ENCODE measurements around the gene RGMA. TPM values are rescaled to one million over a fixed set of nuclear protein-coding genes. Genes with fewer than 3 reads are reported as not detected.
A peak's percentile ranks its signal among the peaks of the same experiment; 100 is the strongest.
"Not testable (repeated sequence)": the region's sequence is repeated elsewhere in the genome, so short reads cannot be mapped to it uniquely, and the experiment has no call there.

Gene RGMA
- total RNA-seq, 1 experiment from 2014 or later, result not detected

DNA sequence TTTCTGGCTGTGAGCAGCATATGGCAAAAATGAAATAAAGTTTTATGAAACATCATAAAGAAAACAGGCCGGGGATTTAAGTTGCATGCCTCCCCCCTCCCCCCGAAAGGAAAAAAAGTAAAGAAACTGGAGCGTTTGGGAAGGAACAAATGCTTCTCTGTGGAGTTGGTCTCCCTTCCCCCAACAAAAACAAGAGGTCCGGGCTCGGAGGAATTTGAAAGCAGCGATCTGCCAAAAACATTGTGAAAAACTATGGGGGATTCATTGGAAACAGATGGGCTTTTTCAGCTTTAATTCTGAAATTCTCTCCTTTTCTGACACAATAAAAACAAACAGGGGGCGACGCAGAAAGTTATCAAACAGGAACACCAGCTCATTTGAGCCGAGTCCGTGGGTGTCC, 17.0 kb downstream of the RGMA start:
- in situ Hi-C loops (cut with HindIII; ENCODE audit: low pct_unique_long_range_greater_than_20kb, low sequenced_read_pairs), result no loop called here
- peak; percentile 41 for DNase-seq (ENCODE audit: low read depth, low spot score)

DNA sequence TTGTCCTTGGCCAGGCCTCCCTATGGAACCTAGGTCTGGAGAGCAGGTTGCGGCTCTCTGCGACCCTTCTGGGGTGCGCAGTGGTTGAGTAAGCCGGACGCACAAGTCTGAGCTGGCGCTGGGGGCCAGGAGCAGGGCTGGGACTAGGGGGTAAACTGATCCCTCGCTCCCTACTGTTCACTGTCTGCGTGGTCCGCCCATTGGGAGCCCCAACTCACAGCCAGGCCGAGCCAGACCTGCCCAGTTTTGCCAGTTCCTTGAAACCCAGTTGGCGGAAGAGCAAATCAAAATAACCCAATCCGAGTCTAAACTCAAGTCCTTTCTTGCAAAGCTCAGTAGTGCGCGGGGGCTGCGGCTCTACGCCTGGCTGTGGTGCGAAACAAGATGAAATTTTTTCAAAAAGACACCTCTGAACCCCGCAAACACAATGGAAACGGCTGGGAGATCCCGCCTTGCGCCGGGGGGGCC, 17.5 kb downstream of the RGMA start:
- no peak for DNase-seq (ENCODE audit: low read depth, low spot score)
- in situ Hi-C loops (cut with HindIII; ENCODE audit: low pct_unique_long_range_greater_than_20kb, low sequenced_read_pairs), result no loop called here

DNA sequence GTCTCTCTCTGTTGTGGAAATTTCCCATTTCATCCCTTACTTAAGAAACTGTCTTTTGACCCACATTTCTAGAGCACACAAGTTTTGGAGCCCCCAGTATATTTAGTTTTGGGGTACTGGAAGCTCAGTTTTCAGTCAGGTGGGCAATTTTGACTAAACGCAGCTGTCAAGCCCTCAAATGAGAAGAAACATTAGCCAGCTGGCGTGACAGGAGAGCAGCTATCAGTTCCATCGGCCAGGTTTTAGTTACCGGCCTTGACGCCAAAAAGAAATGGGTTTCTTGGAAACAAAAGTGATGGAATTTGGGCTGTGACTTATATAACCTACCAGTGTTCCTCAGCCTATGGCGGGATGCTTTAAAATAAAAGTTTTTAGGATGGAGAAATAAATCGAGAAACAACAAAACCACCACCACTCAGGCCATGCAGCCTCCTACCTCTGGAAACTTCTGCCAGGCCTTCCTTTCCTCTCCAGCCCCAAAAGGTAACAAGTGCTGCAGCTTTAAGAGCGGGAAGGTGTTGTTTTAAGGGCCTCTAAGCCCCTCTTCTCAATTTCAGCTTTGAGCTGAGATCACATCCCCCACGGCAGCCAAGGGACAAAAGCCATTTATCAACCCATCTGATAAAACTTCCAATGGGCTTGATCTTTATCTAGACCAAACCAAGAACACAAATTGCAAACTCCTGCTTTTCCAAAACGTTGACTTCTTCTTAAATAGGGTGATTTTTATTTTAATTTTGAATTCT, 18.3 kb downstream of the RGMA start:
- DNase-seq (ENCODE audit: low read depth, low spot score), result no peak
- in situ Hi-C loops (cut with HindIII; ENCODE audit: low pct_unique_long_range_greater_than_20kb, low sequenced_read_pairs), result no loop called here

DNA sequence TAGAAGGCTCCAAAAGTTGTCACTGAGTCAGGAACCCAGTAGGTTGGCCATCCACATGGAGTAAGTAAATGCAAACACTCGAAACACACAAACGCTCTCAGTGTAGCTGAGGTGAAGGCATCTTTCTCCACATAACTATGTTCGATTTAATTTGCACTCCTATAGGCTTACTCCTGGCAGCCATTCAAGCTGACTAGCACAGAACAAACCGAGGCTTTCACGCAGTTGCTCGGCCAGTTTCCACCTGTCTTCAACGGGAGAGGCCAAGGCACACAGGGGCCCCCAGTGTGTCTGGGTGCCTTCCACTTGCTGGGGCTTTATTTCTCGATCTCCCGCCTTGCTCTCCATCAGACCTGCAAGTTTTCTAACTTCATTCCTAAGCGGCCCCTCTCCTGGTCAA, 18.9 kb downstream of the RGMA start:
- no peak for DNase-seq (ENCODE audit: low read depth, low spot score)
- in situ Hi-C loops (cut with HindIII; ENCODE audit: low pct_unique_long_range_greater_than_20kb, low sequenced_read_pairs), result no loop called here

DNA sequence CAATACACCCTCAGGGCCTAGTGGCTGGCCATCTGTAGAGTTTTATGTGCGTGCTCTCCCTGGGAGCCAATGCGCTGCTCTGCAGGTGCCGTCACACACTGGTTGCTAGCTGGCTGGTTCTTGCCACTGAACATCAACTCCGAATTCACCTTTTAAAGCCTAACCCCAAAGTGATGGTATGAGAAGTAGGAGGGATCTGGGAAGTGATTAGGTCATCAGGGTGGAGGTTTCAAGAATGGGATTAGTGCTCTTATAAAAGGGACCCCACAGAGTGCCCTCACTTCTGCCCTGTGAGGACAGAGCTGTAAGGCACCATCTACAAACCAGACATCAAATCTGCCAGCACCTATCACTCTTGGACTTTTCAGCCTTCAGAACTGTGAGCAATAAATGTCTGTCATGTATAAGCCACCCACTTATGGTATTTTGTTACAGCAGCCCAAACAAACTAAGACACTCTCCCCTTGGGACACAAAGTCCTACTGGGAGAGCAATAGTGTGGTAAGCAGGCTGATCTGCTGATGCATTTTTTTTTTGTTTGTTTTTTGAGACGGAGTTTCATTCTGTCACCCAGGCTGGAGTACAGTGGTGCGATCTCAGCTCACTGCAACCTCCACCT, 20.3 kb downstream of the RGMA start:
- DNase-seq (ENCODE audit: low read depth, low spot score), result no peak
- in situ Hi-C loops (cut with HindIII; ENCODE audit: low pct_unique_long_range_greater_than_20kb, low sequenced_read_pairs), result no loop called here

DNA sequence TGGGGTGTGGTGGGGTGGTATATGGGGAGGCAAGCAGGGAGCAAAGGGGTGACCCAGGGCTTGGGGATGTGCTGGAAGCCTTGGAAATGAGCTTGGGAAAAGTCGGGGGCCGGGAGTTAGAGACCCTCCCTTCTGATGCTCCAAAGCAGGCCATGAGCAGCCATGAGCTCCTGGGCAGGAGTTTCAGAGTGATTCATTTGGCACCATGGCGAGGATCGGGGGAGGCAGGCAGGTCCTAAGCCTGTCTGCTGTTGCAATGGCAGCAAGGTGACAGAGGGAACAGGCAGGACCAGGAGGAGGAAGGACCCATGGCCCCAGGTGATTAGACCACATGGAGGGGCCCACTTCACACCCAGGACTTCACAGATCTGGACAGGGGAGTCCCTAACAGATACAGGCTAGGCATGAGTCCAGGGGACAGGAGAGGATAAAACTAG, 21.3 kb downstream of the RGMA start:
- in situ Hi-C loops (cut with HindIII; ENCODE audit: low pct_unique_long_range_greater_than_20kb, low sequenced_read_pairs), result no loop called here
- no peak for DNase-seq (ENCODE audit: low read depth, low spot score)

DNA sequence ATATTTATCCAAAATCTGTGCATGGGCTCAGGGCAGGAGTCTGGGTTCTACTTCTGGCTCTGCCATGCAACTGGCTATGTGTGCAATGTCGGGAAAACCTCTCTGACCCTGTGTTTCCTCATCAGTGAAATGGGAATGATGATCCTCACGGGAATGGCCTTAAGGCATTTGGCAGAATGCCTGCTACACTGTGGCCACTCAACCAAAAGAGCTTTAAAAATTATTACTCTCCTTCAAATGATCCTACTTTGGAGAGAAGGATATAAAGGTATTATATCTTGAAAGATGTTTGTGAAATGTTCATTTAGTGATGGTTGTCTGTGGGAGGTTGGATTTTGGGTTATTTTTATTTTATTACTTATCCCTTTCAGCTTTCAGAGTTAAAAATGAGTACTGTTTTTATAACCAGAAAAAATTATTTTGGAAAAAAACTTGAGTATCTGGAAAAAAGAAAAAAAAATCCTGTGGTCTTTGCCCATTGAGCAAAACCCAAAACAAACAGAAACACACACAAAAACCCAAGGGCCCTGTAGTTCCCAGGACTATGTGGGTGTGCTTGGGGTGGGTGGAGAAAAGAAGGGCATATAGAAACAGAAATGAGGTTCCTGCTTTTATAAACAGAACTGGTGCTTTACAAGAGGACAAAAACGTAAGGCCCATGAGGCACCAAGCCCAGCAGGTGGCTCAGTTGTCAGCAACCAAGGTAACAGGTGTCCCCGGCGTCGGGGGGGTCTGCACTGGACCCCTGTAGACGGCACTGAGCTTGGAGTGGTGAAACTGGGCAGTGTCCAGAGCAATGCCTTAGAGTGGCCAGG, 22.0 kb downstream of the RGMA start:
- DNase-seq (ENCODE audit: low read depth, low spot score), result peak; percentile 21
- in situ Hi-C loops (cut with HindIII; ENCODE audit: low pct_unique_long_range_greater_than_20kb, low sequenced_read_pairs), result no loop called here

DNA sequence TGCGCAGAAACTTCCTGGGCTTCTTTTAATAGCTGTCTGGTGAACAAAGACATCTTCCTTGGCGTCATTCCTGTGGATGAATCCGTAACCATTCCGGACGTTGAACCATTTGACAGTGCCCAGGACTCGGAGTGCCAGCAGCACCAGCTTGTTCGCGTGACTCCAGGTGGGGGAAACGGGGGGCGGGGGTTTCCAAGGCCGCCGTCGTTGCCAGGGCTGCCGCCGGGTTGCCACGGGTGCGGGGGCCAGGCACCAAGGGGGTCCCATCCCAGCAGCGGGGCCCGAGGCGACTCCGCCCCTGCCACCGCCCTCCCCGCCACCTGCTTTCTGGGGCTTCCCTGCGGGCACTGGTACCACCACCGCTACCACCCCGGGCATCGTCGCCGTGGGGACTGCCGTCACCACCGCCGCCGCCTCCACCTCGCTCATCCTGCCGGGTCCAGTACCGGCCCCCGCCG, 22.8 kb downstream of the RGMA start:
- in situ Hi-C loops (cut with HindIII; ENCODE audit: low pct_unique_long_range_greater_than_20kb, low sequenced_read_pairs), result no loop called here
- no peak for DNase-seq (ENCODE audit: low read depth, low spot score)

DNA sequence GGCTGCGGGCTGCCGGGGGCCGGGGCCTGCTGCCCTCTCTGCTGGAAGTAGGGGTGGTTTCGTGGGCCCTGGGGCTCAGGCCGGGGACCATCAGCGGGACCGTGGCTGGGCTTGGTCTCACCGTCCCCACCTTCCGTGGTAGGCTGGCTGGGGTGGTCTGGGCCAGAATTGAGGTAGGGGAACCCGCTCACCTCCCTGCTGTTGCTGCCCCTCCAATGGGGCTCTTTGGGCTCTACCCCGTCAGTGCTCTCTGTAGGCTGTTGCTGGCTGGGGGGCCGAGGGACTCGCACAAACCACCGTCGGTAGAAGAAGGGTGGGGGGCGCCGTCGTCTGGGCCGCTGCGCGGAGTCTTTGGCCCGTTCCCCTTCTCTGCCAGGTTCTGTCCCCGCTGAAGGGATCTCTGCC, 23.4 kb downstream of the RGMA start:
- DNase-seq (ENCODE audit: low read depth, low spot score), result no peak
- in situ Hi-C loops (cut with HindIII; ENCODE audit: low pct_unique_long_range_greater_than_20kb, low sequenced_read_pairs), result no loop called here

DNA sequence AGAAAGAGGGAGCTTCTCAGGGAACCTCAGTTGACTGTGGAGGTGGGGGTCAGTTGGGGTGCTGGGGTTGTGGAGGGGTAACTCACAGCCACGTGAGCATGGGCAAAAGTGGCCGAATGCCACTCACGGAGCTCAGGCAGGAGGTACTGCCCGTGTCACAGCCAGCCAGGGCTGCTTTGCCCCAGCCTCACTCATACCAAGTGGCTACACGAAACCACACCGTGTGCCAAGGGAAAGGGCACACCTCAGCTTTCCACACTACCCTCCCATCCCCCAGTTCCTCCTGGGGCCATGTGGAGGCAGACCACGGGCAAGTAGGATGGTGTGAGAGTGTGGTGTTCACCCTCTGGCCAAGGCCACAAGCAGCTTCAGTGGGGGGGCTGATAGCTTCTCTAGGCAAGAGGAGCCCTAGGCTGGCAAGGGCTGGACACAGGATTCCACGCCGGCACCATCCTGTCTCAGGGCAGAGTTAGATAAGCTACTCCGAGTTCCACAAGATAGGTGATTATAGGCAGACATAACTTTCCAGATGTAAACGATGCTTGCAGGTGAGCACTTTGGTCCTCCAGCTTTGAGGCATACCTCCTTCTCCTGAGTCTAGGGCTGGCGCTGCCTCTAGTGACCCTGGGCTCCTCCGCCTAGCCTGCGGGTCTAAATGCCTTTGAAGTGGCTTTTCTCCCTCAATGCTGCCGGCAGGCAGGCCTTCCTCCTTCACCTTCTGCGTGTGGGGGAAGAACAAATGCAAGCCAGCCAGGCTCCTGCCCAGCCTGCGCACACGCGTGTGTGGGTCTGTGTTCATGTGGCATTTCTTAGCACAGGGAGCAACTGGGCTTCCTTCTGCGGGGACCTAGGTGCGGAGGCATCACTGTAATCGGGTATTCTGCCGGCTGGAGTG, 25.0 kb downstream of the RGMA start:
- DNase-seq (ENCODE audit: low read depth, low spot score), result no peak
- in situ Hi-C loops (cut with HindIII; ENCODE audit: low pct_unique_long_range_greater_than_20kb, low sequenced_read_pairs), result no loop called here

DNA sequence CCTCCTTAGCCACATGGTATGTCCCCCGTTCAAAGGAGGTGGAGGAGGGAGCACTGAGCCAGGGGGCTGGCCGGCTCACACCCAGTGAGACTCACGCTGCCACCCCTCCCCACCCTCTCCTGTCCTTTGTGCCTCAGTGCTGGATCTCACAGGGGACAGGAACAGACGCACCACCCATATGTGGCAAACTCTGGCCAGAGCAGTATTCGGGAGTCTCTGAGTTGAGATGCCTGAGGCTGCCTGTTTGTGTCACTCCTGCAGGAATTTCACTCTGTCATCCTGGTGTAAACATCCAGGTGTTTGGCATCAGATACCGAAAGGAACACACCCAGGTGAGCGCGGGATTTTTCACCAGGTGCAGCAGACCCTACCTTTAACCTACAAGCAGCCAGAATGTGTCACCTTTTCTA, 25.7 kb downstream of the RGMA start:
- DNase-seq (ENCODE audit: low read depth, low spot score), result no peak
- in situ Hi-C loops (cut with HindIII; ENCODE audit: low pct_unique_long_range_greater_than_20kb, low sequenced_read_pairs), result no loop called here

DNA sequence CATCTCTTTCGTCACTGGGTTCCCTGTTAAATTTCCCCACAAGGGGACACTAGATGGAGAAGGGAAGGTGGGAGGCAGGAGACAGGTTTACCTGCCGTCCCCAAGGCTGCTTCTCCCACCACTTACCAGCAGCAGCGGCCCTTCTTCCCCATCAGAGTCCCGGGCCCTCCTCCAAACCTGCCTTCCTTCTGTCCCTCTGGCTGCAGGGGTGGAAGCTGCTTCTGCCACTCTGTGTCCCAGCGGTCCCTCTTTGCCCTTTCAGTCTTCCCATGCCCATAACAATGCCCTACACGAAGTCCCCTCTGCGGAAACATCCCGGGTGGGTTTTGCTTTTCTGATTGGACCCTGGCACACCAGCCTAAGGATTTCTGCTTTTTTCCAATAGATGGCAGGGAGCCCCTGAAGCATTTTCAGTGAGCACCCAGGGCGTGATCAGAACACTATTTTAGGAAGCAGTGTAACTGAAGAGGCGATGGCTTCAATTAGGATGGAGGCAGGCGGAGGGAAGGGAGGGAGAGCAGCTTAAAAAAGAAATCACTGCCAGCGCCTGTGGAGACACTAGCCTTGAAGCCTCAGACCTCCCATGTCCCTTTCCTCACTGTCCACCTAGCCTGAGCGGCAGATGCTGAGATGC, 26.3 kb downstream of the RGMA start:
- in situ Hi-C loops (cut with HindIII; ENCODE audit: low pct_unique_long_range_greater_than_20kb, low sequenced_read_pairs); DNase-seq (ENCODE audit: low read depth, low spot score): not testable (repeated sequence)

DNA sequence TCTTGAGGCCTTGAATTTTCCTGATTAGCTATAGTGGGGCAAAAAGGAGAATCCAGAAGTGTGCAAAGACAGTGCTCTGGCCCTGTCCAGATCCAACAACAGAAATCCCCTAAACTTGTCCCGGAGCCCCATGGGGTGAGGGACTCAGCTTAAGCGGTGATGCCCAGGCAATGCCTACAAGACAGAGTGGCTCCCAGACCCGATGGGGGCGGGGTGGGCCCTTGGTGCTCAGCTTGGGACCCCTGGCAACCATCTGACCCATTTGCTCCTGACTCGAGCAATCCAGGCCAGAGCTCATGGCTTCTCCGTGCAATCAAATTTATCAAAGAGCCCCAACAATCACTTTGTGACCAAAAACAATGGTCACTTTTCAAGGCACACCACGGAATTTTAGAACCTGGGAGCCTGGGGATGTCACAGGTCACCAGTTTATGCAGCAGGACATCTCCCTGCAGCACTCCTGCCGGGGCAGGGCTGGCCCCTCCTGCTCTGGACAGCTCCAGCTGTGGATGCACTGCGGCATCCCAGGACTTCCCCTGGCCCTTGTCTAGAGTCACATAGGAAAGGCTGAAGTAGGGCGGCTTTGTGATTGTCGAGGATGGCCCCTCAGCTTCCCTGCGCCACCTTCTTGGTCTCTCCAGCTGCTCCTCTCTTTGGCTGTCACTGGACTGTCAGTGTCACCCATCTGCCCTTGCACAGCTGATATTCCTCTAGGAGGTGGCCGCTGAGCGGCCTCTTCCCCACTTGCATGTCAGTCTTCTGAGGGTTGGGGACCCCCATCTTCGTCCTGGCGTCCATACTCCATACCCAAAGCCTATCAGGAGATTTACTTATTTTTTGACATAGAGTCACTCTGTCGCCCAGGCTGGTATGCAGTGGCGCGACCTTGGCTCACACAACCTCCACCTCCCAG, 28.4 kb downstream of the RGMA start:
- no peak for DNase-seq (ENCODE audit: low read depth, low spot score)
- in situ Hi-C loops (cut with HindIII; ENCODE audit: low pct_unique_long_range_greater_than_20kb, low sequenced_read_pairs), result no loop called here

DNA sequence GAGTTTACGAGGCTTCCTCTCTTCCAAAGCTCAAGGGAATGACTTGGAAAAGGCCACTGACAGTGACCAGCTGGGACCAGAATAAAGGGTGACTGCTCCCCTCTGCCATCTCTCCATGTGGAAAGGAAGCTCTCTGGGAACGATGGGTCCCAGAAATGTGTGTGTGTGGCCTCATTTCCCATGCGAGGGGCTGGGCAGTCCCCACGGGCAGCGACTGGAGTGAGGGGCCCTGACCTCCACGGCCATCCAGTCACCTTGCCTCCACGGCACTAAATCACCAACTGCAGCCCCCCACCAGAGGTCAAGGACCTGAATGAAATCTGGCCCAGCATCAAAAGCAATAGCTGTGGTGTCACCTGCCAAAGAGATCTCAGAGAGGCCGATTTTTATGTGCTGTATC, 29.6 kb downstream of the RGMA start:
- DNase-seq (ENCODE audit: low read depth, low spot score), result no peak
- in situ Hi-C loops (cut with HindIII; ENCODE audit: low pct_unique_long_range_greater_than_20kb, low sequenced_read_pairs), result no loop called here

DNA sequence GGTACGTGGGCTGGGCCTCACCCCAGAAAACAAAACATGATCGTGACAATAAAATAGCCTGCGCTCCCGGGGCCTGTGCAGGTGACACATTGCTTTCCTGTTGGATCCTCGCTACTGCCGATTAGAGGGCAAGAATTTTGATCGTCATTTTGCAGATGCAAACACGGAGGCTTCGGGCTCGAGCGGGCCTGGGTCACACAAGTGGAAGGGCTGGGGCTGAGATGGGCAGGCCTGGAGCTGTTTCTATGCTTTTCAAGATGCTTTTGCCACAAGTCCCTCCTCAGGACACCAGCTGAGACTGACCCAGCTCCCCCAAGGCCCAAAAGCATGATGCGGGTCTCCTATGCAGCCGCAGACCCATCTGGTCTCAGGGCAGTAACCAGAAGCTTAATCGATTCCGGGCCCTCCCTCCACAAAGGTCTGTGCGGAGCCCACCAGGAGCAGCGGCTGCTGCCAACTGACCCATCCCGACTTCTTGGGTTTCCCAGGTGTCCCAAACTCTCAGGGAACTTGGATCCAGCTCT, 30.0 kb downstream of the RGMA start:
- no peak for DNase-seq (ENCODE audit: low read depth, low spot score)
- in situ Hi-C loops (cut with HindIII; ENCODE audit: low pct_unique_long_range_greater_than_20kb, low sequenced_read_pairs), result no loop called here

DNA sequence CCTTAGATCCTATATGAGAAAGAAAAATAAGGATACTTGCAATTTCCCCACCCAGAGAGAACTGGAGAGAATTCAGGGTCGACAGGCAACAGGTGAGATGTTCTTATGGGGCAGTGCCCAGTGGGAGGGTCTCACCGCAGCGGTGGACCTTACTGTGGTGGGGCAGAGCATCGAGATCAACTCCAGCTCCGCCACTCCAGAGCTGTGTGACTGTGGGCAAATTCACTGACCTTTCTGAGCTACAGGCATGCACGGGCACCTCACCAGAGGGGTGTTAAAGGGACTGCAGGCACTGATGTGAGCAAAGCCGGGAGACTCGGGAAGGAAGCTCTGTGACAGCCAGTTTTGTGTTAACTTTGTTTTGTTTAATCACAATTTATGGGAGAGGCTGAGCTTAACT, 30.9 kb downstream of the RGMA start:
- in situ Hi-C loops (cut with HindIII; ENCODE audit: low pct_unique_long_range_greater_than_20kb, low sequenced_read_pairs), result no loop called here
- no peak for DNase-seq (ENCODE audit: low read depth, low spot score)

Data from SK-MEL-5 (cell line).